ENCODE results near the gene GAK.

DNA sequence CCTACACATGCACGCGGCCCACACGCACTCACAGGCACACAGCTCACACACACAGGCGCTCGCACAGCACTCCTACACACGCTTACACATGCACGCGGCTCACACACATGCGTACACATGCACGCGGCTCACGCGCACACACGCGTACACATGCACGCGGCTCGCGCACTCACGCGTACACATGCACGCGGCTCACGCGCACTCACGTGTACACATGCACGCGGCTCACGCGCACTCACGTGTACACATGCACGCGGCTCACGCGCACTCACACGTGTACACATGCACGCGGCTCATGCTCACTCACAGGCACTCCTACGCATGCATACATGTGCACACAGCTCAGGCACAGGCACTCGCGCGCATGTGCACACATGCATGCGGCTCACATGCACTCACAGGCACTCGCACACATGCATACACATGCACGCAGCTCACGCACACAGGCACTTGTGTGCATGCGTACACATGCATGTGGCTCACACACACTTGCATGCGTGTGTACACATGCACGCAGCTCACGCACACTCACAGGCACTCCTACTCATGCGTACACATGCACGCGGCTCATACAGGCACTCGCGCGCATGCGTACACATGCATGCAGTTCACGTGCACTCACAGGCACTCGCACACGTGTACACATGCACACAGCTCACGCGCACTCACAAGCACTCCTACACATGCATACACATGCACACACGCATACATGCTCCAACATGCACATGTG, 44.9 kb downstream of the GAK start:
- TF ChIP-seq CTCF (conservative IDR thresholded peaks at IDR 0.05; ENCODE audit: low read depth, low read length) (no peak), CEBPB (IDR thresholded peaks at IDR 0.05; ENCODE audit: low read depth, low read length) (no peak), NFE2L2 (IDR thresholded peaks at IDR 0.05; ENCODE audit: low read depth, low read length) (no peak), POLR2A (IDR thresholded peaks at IDR 0.05; ENCODE audit: low read depth, low read length) (no peak), MAFK (IDR thresholded peaks at IDR 0.05; ENCODE audit: low read depth, low read length) (no peak), BHLHE40 (IDR thresholded peaks at IDR 0.05; ENCODE audit: low read depth, low read length) (no peak), MAZ (IDR thresholded peaks at IDR 0.05; ENCODE audit: borderline replicate concordance, low read depth, low read length) (no peak), RFX5 (IDR thresholded peaks at IDR 0.05; ENCODE audit: low read depth, low read length) (no peak), FOS (IDR thresholded peaks at IDR 0.05; ENCODE audit: low read depth, low read length) (no peak), RAD21 (IDR thresholded peaks at IDR 0.05; ENCODE audit: low read length) (no peak), MXI1 (IDR thresholded peaks at IDR 0.05; ENCODE audit: borderline replicate concordance, low read depth, low read length) (no peak), SMC3 (IDR thresholded peaks at IDR 0.05; ENCODE audit: low read depth, low read length) (no peak)
- TF ChIP-seq, protein P1, sequence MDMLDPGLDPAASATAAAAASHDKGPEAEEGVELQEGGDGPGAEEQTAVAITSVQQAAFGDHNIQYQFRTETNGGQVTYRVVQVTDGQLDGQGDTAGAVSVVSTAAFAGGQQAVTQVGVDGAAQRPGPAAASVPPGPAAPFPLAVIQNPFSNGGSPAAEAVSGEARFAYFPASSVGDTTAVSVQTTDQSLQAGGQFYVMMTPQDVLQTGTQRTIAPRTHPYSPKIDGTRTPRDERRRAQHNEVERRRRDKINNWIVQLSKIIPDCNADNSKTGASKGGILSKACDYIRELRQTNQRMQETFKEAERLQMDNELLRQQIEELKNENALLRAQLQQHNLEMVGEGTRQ (IDR thresholded peaks at IDR 0.05; ENCODE audit: low read depth, low read length), result no peak

Data from IMR-90 (cell line).